ENCODE results near the gene SRD5A2.

DNA sequence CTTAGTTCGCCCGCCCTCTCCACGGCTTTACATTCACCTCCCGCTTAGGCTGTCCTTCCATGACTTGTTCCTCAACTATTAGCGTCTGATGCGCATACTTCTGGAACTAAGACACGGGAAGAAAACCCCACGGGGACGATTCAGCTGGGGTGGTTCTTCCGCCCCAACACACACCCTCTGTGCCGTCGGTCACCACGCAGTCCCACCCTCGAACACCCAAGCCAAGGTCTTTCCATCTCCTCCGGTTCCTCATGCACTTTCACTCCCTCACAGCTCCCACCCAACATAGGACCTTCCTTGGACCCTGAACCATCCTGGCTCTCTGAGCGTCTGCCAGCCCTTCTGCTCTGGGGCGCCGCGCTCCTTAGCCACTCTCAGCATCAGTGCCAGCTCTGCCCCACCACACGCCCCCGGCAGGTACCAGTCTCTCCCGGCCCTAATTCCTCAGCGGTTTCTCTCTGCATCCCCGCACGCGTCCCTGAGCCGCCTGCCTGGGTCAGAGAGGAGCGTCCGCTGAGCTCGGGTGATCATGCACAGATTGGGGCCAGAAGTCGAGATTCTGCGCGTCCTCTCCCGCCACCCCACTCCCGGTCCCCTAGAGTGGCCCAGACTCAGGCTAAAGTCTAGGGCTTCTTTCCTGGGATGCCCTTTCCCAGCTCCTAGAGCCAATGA is 522 bp upstream of the SRD5A2 start:
- TF ChIP-seq, protein P1, sequence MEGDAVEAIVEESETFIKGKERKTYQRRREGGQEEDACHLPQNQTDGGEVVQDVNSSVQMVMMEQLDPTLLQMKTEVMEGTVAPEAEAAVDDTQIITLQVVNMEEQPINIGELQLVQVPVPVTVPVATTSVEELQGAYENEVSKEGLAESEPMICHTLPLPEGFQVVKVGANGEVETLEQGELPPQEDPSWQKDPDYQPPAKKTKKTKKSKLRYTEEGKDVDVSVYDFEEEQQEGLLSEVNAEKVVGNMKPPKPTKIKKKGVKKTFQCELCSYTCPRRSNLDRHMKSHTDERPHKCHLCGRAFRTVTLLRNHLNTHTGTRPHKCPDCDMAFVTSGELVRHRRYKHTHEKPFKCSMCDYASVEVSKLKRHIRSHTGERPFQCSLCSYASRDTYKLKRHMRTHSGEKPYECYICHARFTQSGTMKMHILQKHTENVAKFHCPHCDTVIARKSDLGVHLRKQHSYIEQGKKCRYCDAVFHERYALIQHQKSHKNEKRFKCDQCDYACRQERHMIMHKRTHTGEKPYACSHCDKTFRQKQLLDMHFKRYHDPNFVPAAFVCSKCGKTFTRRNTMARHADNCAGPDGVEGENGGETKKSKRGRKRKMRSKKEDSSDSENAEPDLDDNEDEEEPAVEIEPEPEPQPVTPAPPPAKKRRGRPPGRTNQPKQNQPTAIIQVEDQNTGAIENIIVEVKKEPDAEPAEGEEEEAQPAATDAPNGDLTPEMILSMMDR (IDR thresholded peaks at IDR 0.05; ENCODE audit: poor library complexity), result no peak
- no peak for TF ChIP-seq EZH2 (IDR thresholded peaks at IDR 0.05; ENCODE audit: borderline replicate concordance)

All from hepatocyte (in vitro differentiated cells).